Immature natural killer cell (primary cell): Measurements from ENCODE around the gene UGT3A1. TPM values are rescaled to one million over a fixed set of nuclear protein-coding genes. Genes with fewer than 3 reads are reported as not detected.

ENCODE experiments used
- DNase-seq, 3 donors: peaks; one replicate each; pipeline ENCODE4 v3.0.0; 2022; ENCODE audit warnings: mixed read lengths in 1 of 3
- H3K27ac Mint-ChIP-seq, 6 donors: one replicate each; pipeline ENCODE4 v1.8.0; 2020; ENCODE audit warnings: mixed read lengths in 6 of 6, mild to moderate bottlenecking in 5 of 6, inconsistent platforms in 4 of 6, moderate library complexity in 3 of 6
- H3K27me3 Mint-ChIP-seq, 3 donors: one replicate each; pipeline ENCODE4 v1.8.0; 2020 to 2021; ENCODE audit warnings: low read depth in 3 of 3, mild to moderate bottlenecking in 3 of 3, mixed read lengths in 3 of 3, moderate library complexity in 3 of 3, inconsistent platforms in 1 of 3
- H3K36me3 Mint-ChIP-seq, 3 donors: one replicate each; pipeline ENCODE4 v1.8.0; 2020; ENCODE audit warnings: mixed read lengths in 3 of 3, inconsistent platforms in 2 of 3, mild to moderate bottlenecking in 2 of 3
- H3K4me1 Mint-ChIP-seq, 2 donors: one replicate each; pipeline ENCODE4 v1.8.0; 2020; ENCODE audit warnings: inconsistent platforms in 2 of 2, mild to moderate bottlenecking in 2 of 2, mixed read lengths in 2 of 2, moderate library complexity in 1 of 2
- H3K4me3 Mint-ChIP-seq, 5 donors: one replicate each; pipeline ENCODE4 v1.8.0; 2020; ENCODE audit warnings: mild to moderate bottlenecking in 5 of 5, mixed read lengths in 5 of 5, inconsistent platforms in 3 of 5, moderate library complexity in 3 of 5
- H3K9me3 Mint-ChIP-seq, 6 donors: one replicate each; pipeline ENCODE4 v1.8.0; 2020; ENCODE audit warnings: mild to moderate bottlenecking in 6 of 6, mixed read lengths in 6 of 6, inconsistent platforms in 4 of 6, moderate library complexity in 3 of 6
- polyA plus RNA-seq, 3 donors: library from polyadenylated mRNA; unstranded; fragments of 300-500 nt; fragmentation: Illumina TruSeq; gene quantifications; one replicate each; pipeline ENCODE4 v1.2.3, GENCODE V29; 2021

Gene UGT3A1
- polyA plus RNA-seq, 3 donors from 2014 or later, result not detected

DNA sequence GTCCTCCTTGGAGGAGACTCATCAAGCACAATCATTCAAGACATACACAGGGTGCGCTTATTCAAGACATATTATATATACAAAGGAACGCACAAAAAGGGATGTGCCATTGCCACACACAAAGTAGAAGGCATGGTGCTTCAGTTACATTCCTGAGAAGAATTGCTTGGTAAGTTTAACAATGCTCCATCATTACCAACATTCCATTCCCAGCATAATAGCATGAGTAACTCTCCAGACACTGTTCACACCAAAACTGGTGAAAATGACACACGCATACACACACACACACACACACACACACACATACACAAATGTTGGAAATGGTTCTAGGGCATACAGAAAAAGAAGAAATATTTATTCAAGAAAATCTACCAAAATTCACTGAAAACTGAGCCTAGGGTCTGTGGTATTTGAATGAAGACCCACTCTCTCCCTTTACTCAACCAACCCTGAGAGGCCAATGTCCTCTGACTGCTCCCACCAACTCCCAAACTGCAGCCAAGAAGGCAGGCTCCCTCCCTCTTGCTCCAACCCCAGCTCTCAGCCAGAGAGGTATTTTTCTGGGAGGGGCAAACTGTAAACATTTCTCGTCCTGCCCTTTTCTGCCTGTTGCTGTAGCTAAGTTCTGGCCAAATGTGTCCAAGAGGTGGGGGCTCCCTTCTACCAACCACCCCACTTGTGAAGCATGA is 19.9 kb downstream of the UGT3A1 start:
- Mint-ChIP-seq H3K4me1 (no peaks in the 10 kb centered on the region), H3K27me3 (peaks cover 6 to 10% (median 7%) of the 10 kb centered on the region in 3 donors), H3K36me3 (no peaks in the 10 kb centered on the region), H3K27ac (no peak overlapping the region), H3K9me3 (peaks cover 0 to 5% (median 1%) of the 10 kb centered on the region in 6 donors), H3K4me3 (no peak overlapping the region)
- no peak for DNase-seq

DNA sequence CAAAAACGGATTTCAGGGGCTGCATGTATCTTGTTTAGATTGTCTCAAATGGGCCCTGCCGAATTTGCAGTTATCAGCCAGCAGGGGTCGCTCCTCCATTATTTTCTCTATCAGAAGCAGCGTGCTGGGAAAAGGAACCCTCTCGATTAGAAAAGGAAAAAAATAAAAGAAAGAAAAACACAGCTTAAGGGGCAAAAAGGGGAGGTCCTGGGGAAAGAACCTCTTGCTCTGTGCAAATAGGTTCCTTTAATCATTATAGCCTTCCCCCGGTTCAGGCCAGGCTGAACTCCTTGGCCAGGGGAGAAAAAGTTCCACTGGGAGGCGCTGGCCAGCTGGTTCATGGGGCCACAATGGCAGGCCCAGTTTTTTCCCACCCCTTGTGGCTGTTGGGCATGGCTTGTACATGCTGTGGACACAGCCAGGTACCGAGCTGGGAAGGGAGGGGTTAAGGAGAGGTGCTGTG is 27.8 kb downstream of the UGT3A1 start:
- Mint-ChIP-seq H3K4me3 (no peak overlapping the region), H3K27ac (no peak overlapping the region), H3K9me3 (peaks cover 0 to 5% (median 0%) of the 10 kb centered on the region in 6 donors), H3K27me3 (peaks cover 5 to 18% (median 5%) of the 10 kb centered on the region in 3 donors), H3K4me1 (no peaks in the 10 kb centered on the region), H3K36me3 (no peaks in the 10 kb centered on the region)
- DNase-seq, result no peak

DNA sequence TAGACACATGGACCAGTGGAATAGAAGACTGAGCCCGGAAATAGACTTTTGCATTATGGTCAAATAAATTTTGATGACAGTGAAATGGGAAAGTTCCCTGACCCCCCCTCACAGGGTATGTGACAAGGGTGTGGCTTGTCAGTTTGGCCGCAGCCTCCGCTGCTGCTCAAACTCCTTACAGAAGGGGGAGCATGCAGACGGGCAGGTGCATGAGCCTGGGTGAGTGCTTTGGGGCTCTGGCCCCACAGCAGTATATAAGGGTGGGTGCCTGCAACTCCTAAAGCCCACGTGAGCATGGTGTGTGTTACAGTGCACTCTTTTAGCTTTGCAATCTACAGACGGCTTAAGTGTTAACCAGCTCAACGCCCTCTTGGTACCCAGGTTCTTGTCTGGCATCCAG is 30.9 kb downstream of the UGT3A1 start:
- peak overlapping the region in 1 of 5 donors; percentile 9 for H3K4me3 Mint-ChIP-seq
- H3K27me3 Mint-ChIP-seq, result peaks cover 4 to 21% (median 4%) of the 10 kb centered on the region in 3 donors
- peaks cover 0 to 5% (median under 1%) of the 10 kb centered on the region in 6 donors for H3K9me3 Mint-ChIP-seq
- H3K4me1 Mint-ChIP-seq, result no peaks in the 10 kb centered on the region
- H3K27ac Mint-ChIP-seq, result no peak overlapping the region
- no peaks in the 10 kb centered on the region for H3K36me3 Mint-ChIP-seq
- DNase-seq, result no peak

DNA sequence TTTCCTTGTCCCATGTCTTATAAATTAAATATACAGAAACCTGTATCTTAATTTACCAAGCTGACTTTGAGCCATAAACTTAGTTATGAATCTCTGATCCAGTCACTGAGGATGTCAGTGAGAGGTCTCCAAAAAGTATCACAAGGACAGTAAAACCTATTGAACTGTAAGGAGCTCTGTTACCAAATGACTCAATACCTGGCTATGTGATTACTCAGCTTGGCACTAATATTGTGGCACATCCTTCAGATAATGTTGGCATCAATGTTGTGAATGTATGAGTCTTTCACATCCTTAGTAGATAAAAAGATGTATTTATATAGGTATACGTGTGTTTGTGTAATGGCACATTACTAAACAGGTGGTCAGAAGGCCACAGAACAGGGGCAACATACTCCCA is 34.8 kb downstream of the UGT3A1 start:
- no peaks in the 10 kb centered on the region for H3K36me3 Mint-ChIP-seq

DNA sequence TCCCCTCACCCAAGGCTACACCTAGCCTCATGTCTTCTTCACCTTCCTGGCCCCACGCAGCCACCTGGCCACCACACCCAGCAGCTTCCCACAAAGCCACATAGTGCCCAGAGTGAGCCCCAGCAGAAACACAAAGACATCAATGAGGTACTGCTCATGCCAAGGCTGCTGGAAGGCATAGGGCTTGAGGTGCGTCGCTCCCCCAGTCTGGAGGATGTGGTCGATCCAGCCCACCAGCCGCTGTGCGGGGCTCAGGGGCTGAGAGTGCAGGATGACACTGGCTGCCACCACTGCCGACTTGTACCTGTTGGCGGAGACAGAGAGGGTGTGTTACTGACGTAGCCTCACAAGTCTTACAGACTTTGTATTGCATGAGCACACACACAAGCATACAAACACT is 37.0 kb downstream of the UGT3A1 start:
- no peak overlapping the region for H3K4me3 Mint-ChIP-seq
- H3K27ac Mint-ChIP-seq, result no peak overlapping the region
- H3K27me3 Mint-ChIP-seq, result peaks cover 2 to 8% (median 6%) of the 10 kb centered on the region in 3 donors
- no peak for DNase-seq
- H3K4me1 Mint-ChIP-seq, result no peaks in the 10 kb centered on the region
- no peaks in the 10 kb centered on the region for H3K36me3 Mint-ChIP-seq
- peaks cover 0 to 5% (median 1%) of the 10 kb centered on the region in 6 donors for H3K9me3 Mint-ChIP-seq

More for the DNA sequence above, 34.8 kb downstream of the UGT3A1 start:
- no peak for DNase-seq
- no peak overlapping the region for H3K4me3 Mint-ChIP-seq
- peaks cover 2 to 10% (median 3%) of the 10 kb centered on the region in 3 donors for H3K27me3 Mint-ChIP-seq
- H3K27ac Mint-ChIP-seq, result no peak overlapping the region
- H3K9me3 Mint-ChIP-seq, result peaks cover 0 to 5% (median 1%) of the 10 kb centered on the region in 6 donors
- H3K4me1 Mint-ChIP-seq, result no peaks in the 10 kb centered on the region

DNA sequence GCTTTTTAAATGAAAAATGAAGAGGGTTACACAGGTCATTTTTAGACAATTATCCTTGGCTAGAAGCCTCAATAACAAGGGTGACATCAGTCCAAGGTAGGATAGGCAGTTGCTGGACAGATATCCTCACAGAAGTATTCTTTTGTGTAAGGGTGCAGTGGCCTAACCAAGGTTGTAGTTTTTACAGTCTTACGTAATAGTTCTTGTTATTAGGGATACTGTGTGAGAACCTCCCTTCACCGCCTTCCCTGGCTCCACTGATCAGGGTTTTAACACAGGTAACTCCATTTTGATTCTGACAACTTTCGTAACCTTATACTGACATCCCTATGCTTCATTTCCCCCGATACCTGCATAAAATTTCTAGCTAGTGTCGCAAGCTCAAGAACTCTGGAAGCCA is 44.1 kb downstream of the UGT3A1 start:
- Mint-ChIP-seq H3K36me3 (no peaks in the 10 kb centered on the region), H3K27me3 (peaks cover 2 to 7% (median 5%) of the 10 kb centered on the region in 3 donors), H3K27ac (no peak overlapping the region), H3K4me1 (no peaks in the 10 kb centered on the region), H3K4me3 (no peak overlapping the region), H3K9me3 (peaks cover 0 to 1% (median 0%) of the 10 kb centered on the region in 6 donors)
- DNase-seq, result no peak

DNA sequence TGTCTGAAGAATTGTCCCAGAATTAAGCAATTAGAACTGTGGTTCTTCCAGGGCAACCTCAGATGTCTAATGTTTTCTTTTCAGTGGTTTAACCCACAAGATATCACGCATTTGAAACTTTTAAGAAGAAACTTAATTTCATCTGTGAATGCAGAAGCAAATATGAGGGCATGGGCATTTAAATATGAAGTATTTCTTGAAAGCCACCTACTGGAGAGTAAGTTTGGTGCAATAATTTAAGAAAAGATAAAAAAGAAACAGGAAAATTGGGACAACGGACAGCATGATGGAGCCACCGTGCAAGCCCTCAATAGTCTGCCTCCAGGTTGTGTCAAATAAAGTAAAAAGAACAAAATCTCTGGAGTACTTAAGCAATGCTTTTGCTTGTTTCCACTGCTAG is 51.6 kb downstream of the UGT3A1 start:
- Mint-ChIP-seq H3K9me3 (no peaks in the 10 kb centered on the region), H3K4me3 (no peak overlapping the region), H3K27ac (no peak overlapping the region), H3K27me3 (peaks cover 0 to 10% (median 2%) of the 10 kb centered on the region in 3 donors), H3K36me3 (no peaks in the 10 kb centered on the region), H3K4me1 (no peaks in the 10 kb centered on the region)
- DNase-seq, result no peak

DNA sequence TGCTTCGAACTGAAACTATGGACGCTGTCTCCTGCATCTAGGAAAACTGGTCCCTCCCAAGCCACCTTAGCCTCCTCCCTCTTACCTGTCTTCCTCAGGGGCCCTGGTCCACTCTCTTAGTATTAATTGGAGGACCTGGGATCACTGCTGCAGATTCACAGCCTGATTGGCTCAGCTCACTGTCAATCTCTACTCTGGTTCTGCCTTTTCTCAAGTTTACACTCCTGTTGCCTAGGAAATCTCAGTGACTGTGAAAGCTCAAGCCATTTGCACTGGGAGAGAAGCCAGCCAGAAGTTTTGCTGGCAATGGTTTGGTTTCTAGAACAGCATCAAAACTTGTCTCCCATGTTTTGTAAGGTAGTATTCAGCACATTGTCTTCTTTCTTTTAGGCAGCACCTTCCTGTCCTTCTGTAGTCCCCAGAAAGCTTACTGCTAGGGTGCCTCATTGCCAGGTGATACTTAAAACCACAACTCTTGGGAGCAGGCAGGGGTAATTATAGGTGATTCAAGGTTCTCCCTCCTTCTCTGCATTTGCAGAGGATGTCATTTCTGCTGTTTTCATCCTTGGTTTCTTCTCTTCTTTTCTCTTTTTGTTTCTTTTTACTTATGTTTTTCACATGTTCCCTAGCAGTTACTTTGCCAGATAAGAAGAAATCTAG is 52.5 kb downstream of the UGT3A1 start, which contains the start of gene CAPSL:
CAPSL (minus strand) TSS at position 55 of the 660 bp plus-strand sequence. CDS start 17,502 bp downstream, outside the sequence.
- DNase-seq, result no peak
- Mint-ChIP-seq H3K36me3 (no peaks in the 10 kb centered on the region), H3K9me3 (no peaks in the 10 kb centered on the region), H3K4me3 (no peak within 1 kb of the TSS), H3K4me1 (no peaks in the 10 kb centered on the region), H3K27ac (no peak within 1 kb of the TSS), H3K27me3 (peaks cover 0 to 10% (median 2%) of the 10 kb centered on the region in 3 donors)

DNA sequence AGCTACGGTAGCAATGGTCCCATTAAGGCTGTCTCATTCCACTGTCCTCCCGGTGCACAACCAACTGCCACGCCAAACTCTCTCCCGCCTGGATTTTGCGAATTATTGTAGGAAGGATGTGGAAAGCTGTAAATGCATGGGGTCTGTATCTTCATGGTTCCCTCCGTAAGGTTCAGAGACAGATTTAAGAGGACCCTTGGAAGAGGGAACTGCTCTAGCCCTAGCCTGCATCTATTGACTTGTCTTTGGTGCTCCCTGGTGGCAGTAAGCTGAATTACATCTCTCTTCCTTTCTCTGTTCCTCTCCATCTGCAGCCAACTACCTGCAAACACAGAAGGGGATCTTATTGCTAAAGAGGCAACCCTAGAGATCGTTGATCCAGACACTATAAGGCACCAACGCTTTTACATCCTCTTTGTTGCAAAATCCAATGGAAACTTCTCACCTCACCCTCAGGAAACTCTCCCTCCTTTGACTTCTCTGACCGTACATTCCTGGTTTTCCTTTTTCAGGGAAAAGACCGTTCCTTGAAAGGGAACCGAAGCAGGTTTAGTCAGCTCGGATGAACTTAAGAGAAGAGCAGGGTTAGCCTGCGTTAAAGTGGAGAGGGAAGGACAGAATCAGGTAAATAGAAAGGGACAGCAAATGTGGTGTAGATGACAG is 64.7 kb downstream of the UGT3A1 start:
- peaks cover 10 to 18% of the 10 kb centered on the region in 2 donors for H3K4me1 Mint-ChIP-seq
- H3K36me3 Mint-ChIP-seq, result no peaks in the 10 kb centered on the region
- DNase-seq, result peak; percentile 43 to 61 (median 52)
- peaks cover 2 to 8% (median 4%) of the 10 kb centered on the region in 3 donors for H3K27me3 Mint-ChIP-seq
- H3K27ac Mint-ChIP-seq, result peak overlapping the region in 2 of 6 donors; percentile 20 to 58
- H3K4me3 Mint-ChIP-seq, result peak overlapping the region in 3 of 5 donors; percentile 40 to 51 (median 45)
- H3K9me3 Mint-ChIP-seq, result no peaks in the 10 kb centered on the region

DNA sequence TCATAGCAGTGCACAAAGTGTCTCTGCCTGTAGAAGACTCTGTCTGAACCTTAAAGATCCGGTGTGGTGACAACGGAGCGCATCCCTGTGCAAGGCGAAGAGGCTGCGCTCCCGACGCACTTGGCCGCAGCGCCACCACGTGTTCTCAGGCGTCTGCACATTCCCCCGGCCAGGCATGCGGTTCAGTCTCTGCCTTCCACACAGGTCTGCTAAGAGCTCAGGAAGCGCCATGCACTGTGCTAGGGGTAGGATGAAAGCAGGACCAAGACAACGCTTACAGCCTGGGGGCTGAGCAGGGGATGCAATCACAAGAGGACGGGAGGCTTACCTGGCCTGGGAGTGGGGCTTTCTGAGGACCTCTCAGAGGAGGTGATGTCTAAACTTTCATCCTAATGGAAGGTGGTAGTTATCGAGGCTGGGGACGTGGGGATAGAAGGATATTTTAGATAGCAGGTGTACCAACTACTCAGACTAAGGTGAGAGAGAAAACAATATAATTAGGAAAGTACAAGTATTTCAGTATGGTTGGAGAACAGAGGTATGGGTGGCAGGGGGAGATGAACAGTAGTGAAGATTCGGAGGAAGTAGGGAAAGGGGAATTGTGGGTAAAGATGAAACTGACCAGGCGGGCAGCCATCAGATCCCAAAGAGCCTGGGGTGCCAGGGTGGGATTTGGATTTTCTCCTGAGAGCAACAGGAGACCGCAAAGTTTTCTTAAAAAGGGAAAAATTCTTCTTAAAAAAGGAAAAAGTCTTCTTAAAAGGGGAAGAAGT is 66.1 kb downstream of the UGT3A1 start:
- Mint-ChIP-seq H3K4me1 (peaks cover 10 to 18% of the 10 kb centered on the region in 2 donors), H3K9me3 (no peaks in the 10 kb centered on the region), H3K4me3 (peak overlapping the region in 4 of 5 donors; percentile 21 to 34 (median 30)), H3K27me3 (peaks cover 2 to 7% (median 6%) of the 10 kb centered on the region in 3 donors), H3K27ac (no peak overlapping the region), H3K36me3 (no peaks in the 10 kb centered on the region)
- peak; percentile 37 to 69 (median 50) for DNase-seq

DNA sequence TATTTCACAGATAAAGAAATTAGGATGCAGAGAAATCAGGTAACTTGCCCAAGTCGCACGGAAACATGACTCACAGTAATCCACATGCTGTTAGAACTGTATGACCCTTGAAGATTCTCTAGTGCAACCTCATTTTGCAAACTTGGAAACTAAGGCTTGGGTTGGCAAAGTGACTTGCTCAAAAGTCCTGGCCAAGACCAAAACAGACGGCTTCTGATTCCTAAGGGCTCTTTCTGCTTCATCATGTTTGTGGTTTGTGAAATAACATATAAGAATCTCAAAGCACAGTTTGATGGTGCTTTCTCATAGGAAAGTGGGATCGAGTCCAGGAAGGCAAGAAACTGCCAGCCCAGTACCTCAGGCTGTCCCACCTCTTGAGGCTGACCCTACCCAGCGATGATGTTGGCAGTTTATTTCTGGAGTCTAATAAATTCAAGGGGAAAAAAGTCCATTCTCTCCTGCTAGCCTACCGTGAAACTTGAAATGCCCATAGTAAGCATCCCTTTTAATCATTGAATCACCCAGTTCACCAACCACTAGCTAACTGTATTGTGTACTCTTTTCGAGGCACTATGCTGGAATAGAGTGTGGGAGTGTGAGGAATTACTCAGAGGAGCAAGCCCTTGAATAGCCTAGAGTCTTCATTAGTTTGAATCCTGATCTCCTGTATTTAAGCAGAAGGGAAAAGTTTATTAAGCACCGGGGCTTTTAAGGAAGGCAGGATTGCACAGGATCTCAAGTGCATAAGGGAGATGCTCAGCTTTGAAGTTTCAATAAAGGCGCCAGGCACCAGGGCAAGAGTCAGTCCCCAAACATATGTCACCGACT is 66.9 kb downstream of the UGT3A1 start:
- Mint-ChIP-seq H3K9me3 (no peaks in the 10 kb centered on the region), H3K36me3 (no peaks in the 10 kb centered on the region), H3K4me1 (peaks cover 10 to 18% of the 10 kb centered on the region in 2 donors), H3K27ac (no peak overlapping the region), H3K27me3 (peaks cover 2 to 7% (median 6%) of the 10 kb centered on the region in 3 donors), H3K4me3 (peak overlapping the region in 3 of 5 donors; percentile 21 to 34 (median 27))
- DNase-seq, result no peak

DNA sequence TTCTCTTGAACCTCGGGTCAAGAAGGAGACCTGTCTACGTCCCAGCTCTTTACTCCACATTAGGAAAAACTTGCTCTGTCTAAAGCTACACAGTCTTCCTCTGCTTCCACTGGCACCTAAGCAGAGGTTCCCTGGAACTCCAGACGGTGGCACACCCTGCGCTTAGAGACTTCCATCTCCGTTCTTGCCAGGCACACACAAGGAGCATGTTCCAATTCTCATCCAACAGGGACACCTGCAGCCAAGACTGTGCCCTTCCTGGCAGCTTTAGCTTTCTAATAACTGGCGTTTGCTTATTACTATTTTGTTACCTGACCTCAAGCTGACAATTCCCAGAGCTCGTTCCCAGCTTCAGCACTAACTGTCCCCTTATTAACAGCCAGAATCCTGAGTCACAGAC is 68.7 kb downstream of the UGT3A1 start:
- peaks cover 2 to 7% (median 6%) of the 10 kb centered on the region in 3 donors for H3K27me3 Mint-ChIP-seq
- H3K27ac Mint-ChIP-seq, result no peak overlapping the region
- H3K4me1 Mint-ChIP-seq, result peaks cover 10 to 18% of the 10 kb centered on the region in 2 donors
- no peaks in the 10 kb centered on the region for H3K9me3 Mint-ChIP-seq
- H3K4me3 Mint-ChIP-seq, result no peak overlapping the region
- H3K36me3 Mint-ChIP-seq, result no peaks in the 10 kb centered on the region
- DNase-seq, result no peak
